Measurements from ENCODE around the gene TM9SF4. TPM values are rescaled to one million over a fixed set of nuclear protein-coding genes. Genes with fewer than 3 reads are reported as not detected.
"Not testable (repeated sequence)": the region's sequence is repeated elsewhere in the genome, so short reads cannot be mapped to it uniquely, and the experiment has no call there.

The TM9SF4 gene
- total RNA-seq, 1 donor from 2014 or later, result 12.5 TPM

DNA sequence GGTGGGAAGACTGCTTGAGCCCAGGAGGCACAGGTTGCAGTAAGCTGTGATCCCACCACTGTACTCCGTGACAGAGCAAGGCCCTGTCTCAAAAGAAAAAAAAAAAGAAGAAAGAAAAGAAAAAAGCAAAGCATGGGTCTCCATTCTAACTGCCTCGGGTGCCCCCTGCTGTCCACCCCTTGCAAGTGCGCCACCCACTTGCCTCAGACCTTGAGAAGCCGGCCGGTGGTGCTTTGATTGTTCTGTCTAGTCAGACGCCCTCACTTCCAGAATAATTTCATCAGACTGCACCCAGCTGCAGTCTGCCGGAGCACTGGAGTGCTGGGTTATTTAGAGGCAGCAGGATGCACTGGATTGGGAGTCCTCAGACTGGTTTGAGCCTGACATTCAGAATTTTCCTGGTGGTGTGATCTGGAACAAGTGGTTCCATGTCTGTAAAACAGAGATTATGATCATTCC is 17.6 kb upstream of the TM9SF4 start:
- DNase-seq (ENCODE audit: low spot score), result peak; percentile 76

DNA sequence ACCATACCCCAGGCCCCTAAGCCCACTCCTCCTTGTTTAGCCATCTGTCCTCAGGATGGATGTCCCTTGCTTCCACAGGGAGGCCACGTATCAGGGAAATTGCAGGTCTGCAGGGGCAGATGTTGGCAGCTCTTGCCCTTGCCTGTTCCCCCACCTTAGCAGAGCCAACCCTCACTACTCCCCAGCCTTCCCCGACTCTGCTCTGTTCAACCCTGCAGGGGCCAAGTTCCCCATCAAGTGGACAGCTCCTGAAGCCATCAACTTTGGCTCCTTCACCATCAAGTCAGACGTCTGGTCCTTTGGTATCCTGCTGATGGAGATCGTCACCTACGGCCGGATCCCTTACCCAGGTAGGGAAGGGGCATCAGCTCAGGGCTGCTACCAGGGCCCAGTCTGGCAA is 10.7 kb upstream of the TM9SF4 start:
- no peak for DNase-seq (ENCODE audit: low spot score)

DNA sequence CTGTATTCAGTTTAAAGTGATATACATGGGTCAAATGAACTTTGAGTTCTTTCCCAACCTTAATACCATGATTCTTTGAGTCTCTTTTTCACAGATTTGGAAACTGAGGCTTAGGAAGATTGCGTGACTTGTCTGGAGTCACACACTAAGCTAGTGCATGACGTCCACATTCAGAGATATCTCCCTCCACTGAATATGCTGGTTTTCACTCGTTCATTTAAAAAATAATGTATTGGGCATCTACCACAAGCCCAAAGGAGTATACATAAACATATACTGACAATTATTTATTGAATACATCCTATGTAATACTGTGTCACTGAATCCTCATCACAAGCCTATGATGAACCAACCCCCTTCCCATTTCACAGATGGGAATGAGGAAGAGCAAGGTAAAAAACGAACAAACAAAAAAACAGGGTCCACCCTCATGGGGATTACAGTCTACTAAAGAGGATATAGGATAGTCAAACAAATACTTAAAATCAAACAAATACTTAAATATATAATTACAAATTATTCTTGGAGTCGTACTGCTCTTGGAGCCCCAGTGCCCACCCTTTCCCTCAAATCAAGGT is 611 bp upstream of the TM9SF4 start:
- DNase-seq (ENCODE audit: low spot score), result no peak

DNA sequence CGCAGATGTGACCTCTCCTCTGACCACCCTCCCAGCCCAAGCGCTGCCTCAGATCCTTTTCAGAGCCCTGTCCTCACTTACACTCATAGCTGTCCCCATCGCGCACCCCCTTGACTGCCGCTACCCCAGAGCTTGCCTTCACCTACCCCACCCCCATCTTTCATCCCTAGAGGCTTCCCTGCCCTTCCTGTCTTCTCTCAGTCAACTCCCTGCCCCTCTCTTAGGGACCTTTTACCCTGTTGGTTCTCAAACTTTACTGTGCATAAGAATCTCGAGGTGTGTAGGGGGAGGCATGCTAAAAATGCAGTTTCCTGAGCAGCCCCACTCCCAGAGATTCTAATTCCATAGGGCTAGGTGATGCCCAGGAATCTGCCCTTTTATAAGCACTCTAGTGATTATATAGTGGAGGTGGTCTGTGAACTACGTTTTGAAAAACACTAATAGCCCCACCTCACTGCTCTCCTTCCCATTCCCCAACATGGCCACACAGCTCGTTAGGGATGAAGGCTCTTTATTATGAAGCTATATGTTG is 725 bp downstream of the TM9SF4 start:
- no peak for DNase-seq (ENCODE audit: low spot score)

DNA sequence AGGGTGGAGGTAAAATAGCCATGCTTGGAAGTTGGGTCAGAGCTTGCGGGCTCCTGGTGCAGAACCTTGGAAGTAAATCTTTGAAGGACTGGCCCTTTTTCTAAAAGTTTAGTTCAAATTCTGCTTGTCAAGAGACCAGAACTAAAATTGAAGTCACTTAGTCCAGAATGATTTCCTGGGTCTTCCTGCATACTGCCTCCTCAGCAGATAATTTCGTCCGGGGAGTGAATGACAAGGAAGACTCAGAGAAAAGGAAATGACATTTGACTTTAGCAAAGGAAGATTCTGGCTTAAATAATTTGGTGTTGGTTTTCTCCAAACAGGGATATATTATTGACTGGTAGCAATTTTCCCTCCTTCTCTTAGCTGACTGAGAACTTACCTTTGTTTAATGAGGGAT is 1.2 kb downstream of the TM9SF4 start:
- DNase-seq (ENCODE audit: low spot score), result no peak

DNA sequence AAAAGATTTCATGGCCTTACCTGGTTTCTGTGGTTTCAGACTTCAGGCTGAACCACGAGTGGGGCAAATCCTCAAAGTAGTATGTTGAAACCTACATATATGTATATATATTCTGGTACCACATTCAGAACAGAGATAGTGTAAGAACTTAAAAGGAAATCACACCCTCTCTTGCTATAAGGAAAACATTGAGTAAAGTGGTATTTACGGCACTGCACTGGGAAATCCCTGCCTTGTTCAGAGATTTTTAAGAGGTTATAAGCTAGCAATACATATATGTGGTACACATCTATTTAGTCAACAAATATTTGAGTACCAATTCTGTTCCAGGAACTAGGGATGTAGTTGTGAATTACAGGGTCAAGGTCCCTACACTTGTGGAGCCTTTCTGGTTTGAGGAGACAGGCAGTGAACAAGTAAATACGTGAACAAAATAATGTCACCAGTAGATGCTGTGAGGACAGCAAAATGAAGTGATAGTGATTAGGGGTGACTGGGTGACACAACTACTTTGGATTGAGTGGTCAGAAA is 1.7 kb downstream of the TM9SF4 start:
- no peak for DNase-seq (ENCODE audit: low spot score)

DNA sequence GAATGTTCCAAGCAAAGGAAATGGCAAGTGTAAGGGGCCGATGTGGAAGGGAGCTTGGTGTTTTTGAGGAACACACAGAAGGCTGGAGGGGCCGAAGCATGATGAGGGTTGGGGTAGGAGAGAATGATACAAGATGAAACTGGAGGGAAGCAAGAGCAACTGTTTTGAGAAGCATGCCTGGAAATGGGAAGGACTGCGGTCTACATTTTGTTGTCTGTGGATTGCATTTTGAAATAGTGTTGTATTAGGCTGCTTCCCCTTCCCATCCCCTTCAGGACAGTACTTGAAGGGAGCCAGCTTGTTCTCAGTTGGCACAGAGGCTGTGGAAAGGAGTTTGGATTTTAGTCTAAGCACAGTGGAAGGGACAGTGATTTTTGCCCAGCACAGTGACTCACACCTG is 2.2 kb downstream of the TM9SF4 start:
- DNase-seq (ENCODE audit: low spot score), result no peak

DNA sequence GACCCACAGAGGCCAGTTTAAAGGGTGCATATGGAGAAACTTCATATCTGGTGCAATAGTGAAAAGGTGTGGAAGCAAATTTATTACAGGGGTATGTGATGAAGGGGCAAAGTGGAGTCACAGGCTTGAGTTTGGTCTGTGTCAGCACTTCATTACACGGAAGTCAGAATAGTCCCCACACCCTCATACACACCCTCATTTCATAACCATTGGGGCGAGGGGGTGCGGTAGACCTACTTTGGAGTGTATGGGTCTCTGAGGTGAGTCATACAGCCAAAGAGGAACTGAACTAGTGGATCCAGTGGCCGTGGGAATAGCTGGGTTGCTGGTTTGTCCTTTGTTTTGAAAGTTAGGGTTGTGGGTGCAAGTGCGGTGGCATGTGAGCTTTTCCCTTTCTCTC is 3.3 kb downstream of the TM9SF4 start:
- no peak for DNase-seq (ENCODE audit: low spot score)

DNA sequence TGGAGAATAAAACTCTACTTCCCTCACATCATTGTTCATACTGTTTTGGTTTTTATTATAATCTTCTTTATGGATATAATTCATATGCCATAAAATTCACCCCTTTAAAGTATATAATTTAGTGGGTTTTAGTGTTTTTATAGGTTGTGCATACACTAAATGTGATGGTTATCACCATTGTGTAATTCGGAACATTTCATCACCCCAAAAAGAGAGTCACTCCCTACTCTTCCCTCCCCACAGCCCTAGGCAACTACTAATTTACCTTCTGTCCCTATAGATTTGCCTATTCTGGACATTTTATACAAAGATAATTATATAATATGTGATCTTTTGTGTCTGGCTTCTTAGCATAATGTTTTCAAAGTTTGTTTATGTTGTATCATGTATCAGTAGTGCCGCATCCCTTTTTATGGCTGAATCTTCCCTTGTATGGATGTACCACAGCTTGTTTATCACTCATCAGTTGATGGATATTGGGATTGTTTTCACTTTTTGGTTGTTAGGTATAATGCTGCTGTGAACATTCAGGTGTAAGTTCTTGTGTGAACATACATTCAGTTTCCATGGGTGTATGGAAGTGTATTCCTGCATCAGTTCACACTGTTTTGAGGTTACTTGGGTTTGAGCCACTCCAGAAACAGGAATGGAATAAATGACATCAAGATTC is 4.2 kb downstream of the TM9SF4 start:
- no peak for DNase-seq (ENCODE audit: low spot score)

DNA sequence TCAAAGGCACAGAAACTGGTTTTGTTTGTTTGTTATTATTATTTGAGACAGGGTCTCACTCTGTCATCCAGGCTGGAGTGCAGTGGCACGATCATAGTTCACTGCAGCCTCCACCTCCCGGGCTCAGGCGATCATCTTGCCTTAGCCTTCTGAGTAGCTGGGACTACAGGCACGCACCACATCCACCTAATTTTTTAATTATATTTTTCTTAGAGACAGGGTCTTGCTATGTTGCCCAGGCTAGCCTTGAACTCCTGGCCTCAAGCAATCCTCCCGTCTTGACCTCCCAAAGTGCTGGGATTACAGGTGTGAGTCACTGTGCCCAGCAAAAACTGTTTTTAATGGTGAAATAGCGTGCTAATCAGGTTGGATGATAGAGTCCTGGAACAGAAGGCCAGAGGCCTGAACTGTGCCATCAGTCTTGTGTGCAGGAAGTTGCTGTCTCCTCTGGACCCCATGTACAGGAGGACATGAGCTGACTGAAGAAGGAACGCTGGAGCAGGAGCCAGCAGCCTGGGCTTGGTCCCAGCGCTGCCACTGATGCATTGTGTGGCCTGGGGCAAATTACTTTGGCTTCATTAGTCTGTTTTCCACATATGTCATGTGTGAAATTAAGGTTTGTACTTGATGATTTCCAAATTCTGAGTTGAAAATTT is 4.9 kb downstream of the TM9SF4 start:
- no peak for DNase-seq (ENCODE audit: low spot score)

DNA sequence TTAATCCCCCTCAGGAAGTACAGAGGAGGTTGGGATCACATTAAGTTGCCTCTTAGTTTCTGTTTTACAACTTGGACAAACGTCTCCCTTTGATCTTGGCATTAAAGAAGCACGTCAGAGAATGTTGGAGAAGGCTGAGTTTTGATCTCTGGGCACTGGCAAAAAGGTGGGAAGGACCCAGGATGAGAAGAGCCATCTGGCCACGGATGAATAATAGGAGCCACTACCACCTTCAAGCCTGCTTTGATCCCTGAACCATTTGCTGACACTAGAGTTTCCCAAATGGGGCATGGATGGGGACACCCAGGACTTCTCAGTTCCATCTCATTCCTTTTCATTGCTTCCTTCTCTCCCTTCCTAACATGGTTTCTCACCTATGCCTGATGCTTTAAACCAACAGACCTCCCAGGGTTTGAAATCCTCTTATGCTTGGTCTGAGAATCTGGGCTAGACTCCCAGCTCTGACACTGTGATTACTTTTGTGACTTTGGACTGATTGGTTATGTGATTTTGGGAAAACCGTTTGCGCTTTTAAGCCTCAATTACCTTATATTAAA is 5.8 kb downstream of the TM9SF4 start:
- peak; percentile 17 for DNase-seq (ENCODE audit: low spot score)

DNA sequence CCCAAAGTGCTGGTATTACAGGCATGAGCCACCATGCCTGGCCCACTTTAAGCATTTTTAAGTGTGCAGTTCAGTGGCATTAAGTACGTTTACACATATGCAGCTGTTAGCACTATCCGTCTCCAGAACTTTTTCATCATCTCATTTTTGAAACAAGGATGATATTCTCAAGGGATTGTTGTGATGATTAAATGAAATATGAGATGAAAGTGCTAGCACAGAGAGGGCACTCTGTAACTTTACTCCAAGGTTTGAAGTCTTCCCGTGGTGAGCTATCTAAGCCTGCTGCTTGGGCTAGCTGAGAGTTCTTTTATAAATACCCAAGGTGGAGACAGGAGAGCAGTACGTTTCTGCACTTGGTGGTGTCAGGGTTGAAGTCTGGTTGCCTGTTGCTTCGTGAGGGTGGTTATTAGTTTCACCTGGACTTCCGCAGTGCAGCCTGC is 6.6 kb downstream of the TM9SF4 start:
- no peak for DNase-seq (ENCODE audit: low spot score)

DNA sequence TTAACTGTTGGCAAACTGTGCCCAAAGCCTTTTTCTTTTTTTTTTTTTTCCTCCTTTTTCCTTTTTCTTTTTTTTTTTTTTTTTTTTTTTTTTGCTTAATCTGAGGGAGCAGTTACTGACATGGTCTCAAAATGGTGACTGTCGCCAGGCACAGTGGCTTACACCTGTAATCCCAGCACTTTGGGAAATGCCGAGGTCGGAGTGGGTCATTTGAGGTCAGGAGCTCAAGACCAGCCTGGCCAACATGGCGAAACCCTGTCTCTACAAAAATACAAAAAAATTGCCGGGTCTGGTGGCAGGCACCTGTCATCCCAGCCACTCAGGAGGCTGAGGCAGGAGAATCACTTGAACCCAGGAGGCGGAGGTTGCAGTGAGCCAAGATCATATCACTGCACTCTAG is 7.3 kb downstream of the TM9SF4 start:
- DNase-seq (ENCODE audit: low spot score), result not testable (repeated sequence)

DNA sequence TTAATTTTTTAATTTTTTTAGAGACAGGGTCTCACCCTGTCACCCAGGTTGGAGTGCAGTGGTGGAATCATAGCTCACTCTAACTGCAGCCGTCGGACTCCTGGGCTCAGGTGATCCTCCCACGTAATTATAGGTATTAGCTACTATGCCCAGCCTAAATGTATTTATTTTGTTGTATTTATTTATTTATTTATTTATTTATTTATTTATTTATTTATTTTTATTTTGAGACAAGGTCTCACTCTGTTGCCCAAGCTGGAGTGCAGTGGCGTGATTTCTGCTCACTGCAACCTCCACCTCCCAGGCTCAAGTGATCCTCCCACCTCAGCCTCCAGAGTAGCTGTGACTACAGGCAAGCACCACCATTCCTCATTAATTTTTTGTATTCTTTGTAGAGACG is 8.9 kb downstream of the TM9SF4 start:
- DNase-seq (ENCODE audit: low spot score), result not testable (repeated sequence)

DNA sequence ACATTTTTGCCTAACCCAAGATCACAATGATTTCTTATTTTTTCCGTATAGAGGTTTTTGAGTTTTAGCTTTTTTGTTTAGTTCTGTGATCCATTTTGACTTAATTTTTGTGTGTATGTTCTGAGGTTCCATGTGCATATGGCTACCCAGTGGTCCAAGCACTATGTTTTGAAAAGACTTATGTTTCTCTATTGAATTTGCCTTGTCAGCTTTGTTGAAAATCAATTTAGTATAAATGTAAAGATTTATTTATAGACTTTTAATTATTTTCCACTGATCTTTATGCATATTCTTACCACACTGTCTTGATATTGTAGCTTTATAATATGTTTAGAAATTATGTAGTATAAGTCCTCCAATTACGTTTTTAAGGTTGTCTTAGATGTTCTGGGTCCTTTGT is 10.2 kb downstream of the TM9SF4 start:
- no peak for DNase-seq (ENCODE audit: low spot score)

DNA sequence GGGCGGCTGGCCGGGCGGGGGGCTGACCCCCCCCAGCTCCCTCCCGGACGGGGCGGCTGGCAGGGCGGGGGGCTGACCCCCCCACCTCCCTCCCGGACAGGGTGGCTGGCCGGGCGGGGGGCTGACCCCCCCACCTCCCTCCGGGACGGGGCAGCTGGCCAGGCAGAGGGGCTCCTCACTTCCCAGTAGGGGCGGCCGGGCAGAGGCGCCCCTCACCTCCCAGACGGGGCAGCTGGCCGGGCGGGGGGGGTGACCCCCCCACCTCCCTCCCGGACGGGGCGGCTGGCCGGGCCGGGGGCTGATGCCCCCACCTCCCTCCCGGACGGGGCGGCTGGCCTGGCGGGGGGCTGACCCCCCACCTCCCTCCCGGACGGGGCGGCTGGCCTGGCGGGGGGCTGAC is 12.4 kb downstream of the TM9SF4 start:
- DNase-seq (ENCODE audit: low spot score), result not testable (repeated sequence)

DNA sequence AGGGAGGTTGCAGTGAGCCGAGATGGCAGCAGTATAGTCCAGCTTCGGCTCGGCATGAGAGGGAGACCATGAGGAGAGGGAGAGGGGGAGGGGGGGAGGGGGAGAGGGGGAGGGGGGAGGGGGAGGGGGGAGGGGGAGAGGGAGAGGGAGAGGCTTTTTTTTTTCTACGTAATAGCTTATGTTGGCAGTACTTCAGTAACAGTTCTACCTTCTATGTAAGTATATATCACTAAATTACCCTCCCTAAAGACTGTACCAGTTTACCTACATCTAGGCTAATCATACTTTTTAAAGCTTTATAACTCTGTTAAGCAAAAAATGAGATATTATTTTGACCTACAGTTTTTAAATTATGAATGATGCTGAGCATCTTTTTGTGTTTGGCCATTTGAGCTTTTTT is 13.6 kb downstream of the TM9SF4 start:
- DNase-seq (ENCODE audit: low spot score), result no peak

DNA sequence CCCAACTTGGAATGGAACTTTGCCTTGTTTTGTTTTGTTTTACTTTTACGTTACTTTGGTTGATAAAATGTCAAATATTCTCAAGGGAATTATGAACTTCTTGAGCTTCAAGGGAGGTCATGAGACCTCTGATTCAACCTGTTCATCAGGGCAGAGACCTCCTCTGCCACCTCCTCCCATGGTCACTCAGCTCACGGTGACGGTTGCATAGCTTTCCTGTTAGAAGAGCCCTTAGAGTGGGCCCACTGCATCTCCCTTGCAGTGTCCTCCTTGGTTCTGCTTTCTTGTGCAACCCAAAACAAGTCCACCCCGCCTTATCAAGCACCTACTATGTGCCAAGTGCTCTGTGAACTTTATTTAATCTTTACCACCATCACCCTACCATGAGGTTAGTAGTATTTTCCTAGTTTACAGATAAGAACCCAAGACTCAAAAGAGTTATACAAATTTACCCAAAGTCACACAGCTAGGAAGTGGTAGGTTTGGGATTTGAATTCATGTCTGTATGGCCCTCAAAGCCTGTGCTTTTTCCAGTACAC is 15.5 kb downstream of the TM9SF4 start:
- no peak for DNase-seq (ENCODE audit: low spot score)

DNA sequence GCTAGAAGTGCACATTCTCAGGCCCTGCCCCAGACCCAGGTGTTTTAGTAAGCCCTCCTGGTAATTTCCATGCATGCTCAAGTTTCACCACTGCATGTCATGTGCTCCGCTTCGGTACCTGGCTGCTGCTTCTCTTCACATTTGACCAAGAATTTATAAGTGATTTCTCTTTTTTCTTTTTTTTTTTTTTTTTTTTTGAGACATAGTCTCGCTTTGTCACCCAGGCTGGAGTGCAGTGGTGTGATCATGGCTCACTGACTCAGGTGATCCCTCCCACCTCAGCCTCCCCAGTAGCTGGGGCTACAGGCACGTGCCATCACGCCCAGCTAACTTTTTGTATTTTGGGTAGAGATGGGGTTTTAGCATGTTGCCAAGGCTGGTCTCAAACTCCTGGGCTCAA is 16.0 kb downstream of the TM9SF4 start:
- no peak for DNase-seq (ENCODE audit: low spot score)

DNA sequence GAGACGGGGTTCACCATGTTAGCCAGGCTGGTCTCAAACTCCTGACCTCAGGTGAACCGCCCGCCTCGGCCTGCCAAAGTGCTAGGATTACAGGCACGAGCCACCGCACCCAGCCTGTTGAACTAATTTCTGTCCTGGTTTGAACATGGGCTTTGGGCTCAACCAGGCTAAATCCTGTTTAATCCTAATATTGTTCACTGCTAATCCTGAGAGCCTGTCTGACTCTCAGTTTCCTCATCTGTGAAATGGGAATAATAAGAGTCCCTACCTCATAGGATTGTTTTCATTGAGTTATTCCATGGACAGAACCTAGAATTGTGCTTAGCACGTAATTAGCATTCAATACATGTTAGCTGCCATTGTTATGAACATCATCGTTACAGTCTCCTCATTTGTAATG is 17.4 kb downstream of the TM9SF4 start:
- no peak for DNase-seq (ENCODE audit: low spot score)

DNA sequence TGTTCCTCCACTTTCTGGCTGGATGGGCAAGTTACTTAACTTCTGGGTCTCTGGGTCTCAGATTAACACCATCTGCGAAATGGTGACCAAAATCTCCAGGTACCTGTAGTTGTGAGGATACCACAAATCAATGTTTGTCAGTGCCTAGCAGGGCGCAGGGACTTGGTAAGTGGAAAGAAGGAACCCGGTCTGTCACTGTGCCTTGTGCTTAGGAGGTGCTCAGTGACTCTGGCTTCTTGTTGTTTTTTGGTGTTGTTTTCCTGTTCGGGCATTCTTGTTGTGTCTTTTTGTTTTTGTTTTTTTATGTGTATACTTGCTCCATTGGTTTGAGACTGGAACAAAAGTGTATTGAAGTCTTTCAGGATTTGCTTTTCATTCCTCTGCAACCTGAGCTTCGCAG is 17.8 kb downstream of the TM9SF4 start:
- no peak for DNase-seq (ENCODE audit: low spot score)

DNA sequence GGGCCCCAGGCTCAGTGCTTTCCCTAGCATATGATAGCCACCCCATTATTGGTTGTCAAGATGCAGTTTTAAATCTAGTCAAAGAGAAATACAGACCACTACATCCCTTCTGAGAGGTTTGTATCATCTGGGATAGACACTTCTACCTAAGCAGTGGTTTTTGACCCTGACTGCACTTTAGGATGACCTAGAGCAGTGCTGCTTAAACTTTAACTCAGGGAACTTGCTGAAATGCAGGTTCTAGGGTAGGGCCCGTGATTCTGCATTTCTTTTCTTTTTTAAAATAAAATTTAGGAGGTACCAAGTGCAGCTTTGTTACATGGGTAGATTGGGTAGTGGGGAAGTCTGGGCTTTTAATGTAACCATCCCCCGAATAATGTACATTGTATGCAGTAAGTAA is 18.7 kb downstream of the TM9SF4 start:
- no peak for DNase-seq (ENCODE audit: low spot score)
